Heart right ventricle (tissue), 16 donors: ENCODE measurements around the gene RBP5. TPM values are rescaled to one million over a fixed set of nuclear protein-coding genes. Genes with fewer than 3 reads are reported as not detected.
A peak's percentile ranks its signal among the peaks of the same experiment; 100 is the strongest.

Experiments used
- ATAC-seq, 8 donors: fragments of 200-7000 bp; cut with Tn5 transposase; one replicate each; pipeline ENCODE4 v1.9.1; 2020; ENCODE audit warnings: mild to moderate bottlenecking in 8 of 8, moderate library complexity in 8 of 8, moderate number of reproducible peaks in 1 of 8
- DNase-seq, 2 donors: peaks; one replicate each; pipeline ENCODE4 v3.0.0-alpha.2; 2020
- H3K27ac ChIP-seq, 10 donors: fragments of 200-600 bp; sonication (generic) in 2 of 10; one replicate each; pipeline versions ENCODE4 v1.5.0 to v1.8.0; 2020 to 2022; ENCODE audit warnings: mild to moderate bottlenecking in 3 of 10
- H3K27me3 ChIP-seq, 7 donors: fragments of 200-600 bp; one replicate each; pipeline ENCODE4 v1.8.0; 2021 to 2022; ENCODE audit warnings: mild to moderate bottlenecking in 2 of 7
- H3K36me3 ChIP-seq, 9 donors: fragments of 200-600 bp; sonication (generic) in 1 of 9; one replicate each; pipeline versions ENCODE4 v1.5.0 to v1.8.0; 2020 to 2022; ENCODE audit warnings: mild to moderate bottlenecking in 2 of 9
- H3K4me1 ChIP-seq, 9 donors: fragments of 200-600 bp; sonication (generic) in 1 of 9; one replicate each; pipeline versions ENCODE4 v1.5.0 to v1.8.0; 2020 to 2022; ENCODE audit warnings: mild to moderate bottlenecking in 4 of 9
- H3K4me3 ChIP-seq, 10 donors: fragments of 200-600 bp; sonication (generic) in 2 of 10; one replicate each; pipeline versions ENCODE4 v1.5.0 to v1.8.0; 2020 to 2022; ENCODE audit warnings: mild to moderate bottlenecking in 7 of 10, moderate library complexity in 2 of 10
- H3K9me3 ChIP-seq, 11 donors: fragments of 200-600 bp in 10 of 11; sonication (generic) in 2 of 11; one replicate each; pipeline versions ENCODE4 v1.5.0 to v1.8.0; 2013 to 2022; ENCODE audit warnings: mild to moderate bottlenecking in 2 of 11, control low read depth in 1 of 11, moderate library complexity in 1 of 11
- CTCF ChIP-seq, 9 donors: fragments of 200-600 bp; sonication (generic) in 2 of 9; IDR thresholded peaks; one replicate each; pipeline versions ENCODE4 v1.5.0 to v1.8.0; 2021 to 2022; ENCODE audit warnings: antibody characterized with exemption in 9 of 9, mild to moderate bottlenecking in 5 of 9, moderate library complexity in 1 of 9
- WGBS, 2 donors: extraction: QIAGEN DNeasy Blood & Tissue Kit; methylation state at CpG; one replicate each; pipeline ENCODE4 v1.1.7; 2013; ENCODE audit warnings: inconsistent platforms in 1 of 2; 5-methylcytosine and 5-hydroxymethylcytosine counted together
- intact Hi-C, 10 donors: fragments of 100-400 bp; cut with DNase I; formaldehyde crosslinking; loops; one replicate each; pipeline versions ENCODE4 v1.11.1 to v1.14.2; 2022
- polyA plus RNA-seq, 2 donors: library from polyadenylated mRNA; stranded (reverse); fragments of 200-250 nt; gene quantifications; one replicate each; pipeline ENCODE4 v1.2.3, GENCODE V29; 2013
- total RNA-seq, 10 donors: library from RNA; stranded (reverse); fragmentation: NEBNext Ultra II Directional in 3 of 10; extraction: Animal tissue kit (Norgen Biotek cat#: 25700) in 3 of 10; gene quantifications; one replicate each; pipeline versions ENCODE4 v1.2.1 to v1.2.4, GENCODE V29; 2021 to 2023
- donor health status: Arrhythmogenic right ventricular cardiomyopathy.
- donor health status: ischemic (EF 13 %, LVEDD 7.1; RV severe dilation, severe dysfunction).
- donor health status: healthy with polysubstance abuse.
- donor health status: DM: no; HTN: yes; CAD: no.
- donor health status: DM: no; HTN: no; CAD: no.
- donor health status: ischemic (EF 25% LVEDD 6.9; RV normal size, moderate dysfunction).
- donor health status: ischemic (EF 25% LVEDD 5.7; RV mildly dilated, moderate dysfunction).
- donor health status: healthy.
- donor health status: DM: yes; HTN: yes; CAD: no.
- donor health status: Ischemic cardiomyopathy.
- donor health status: ischemic (EF 35%, LVEDD 5.7; RV mildly dilated, moderate dysfunction).
- donor health status: nonischemic (EF 11% LVEDD 7.7; RV severe dilation, severe dysfunction).
- donor health status: DM: yes; HTN: yes; CAD: no.
- donor health status: PGD.
- donor health status: ischemic (EF 29% LVEDD 5.4; RV normal size, mild dysfunction).
- donor health status: nonischemic (EF 23%, LVEDD 6.1; RV moderate dilation, normal function).

RBP5 gene
- total and polyA plus RNA-seq, 12 donors, result 0.34 to 3.2 (median 0.64) TPM; not detected in 6

GRCh38 chr12:7083125-7083524 is 45.6 kb downstream of the RBP5 start:
- ATAC-seq (no peak), DNase-seq (no peak)
- Histone ChIP-seq H3K4me3 (no peak overlapping the region), H3K27me3 (no peaks in the 10 kb centered on the region), H3K9me3 (no peaks in the 10 kb centered on the region), H3K27ac (no peak overlapping the region), H3K4me1 (peaks cover 0 to 10% (median 0%) of the 10 kb centered on the region in 9 donors), H3K36me3 (peaks cover 0 to 63% (median 4%) of the 10 kb centered on the region in 9 donors)
- intact Hi-C loops, result no loop called here
- TF ChIP-seq CTCF (IDR thresholded peaks at IDR 0.05), result no peak

- ATAC-seq (peak in 1 of 8 donors; percentile 44), DNase-seq (no peak)
- intact Hi-C loops, result no loop called here
- no peaks in the 10 kb centered on the region for H3K27me3 ChIP-seq
- TF ChIP-seq CTCF (IDR thresholded peaks at IDR 0.05), result no peak
- WGBS, 2 donors, result 85 to 92% methylated on average over 14 of the region's 14 CpGs
- peaks cover 0 to 42% (median 4%) of the 10 kb centered on the region in 9 donors for H3K36me3 ChIP-seq
- peaks cover 0 to 10% (median 0%) of the 10 kb centered on the region in 9 donors for H3K4me1 ChIP-seq
- no peak overlapping the region for H3K27ac ChIP-seq
- no peak overlapping the region for H3K4me3 ChIP-seq
- H3K9me3 ChIP-seq, result no peaks in the 10 kb centered on the region
Measured at GRCh38 chr12:7081037-7081436, 47.7 kb downstream of the RBP5 start.

- intact Hi-C loops, result no loop called here
- TF ChIP-seq CTCF (IDR thresholded peaks at IDR 0.05), result no peak
- ATAC-seq, result peak in 3 of 8 donors; percentile 20 to 63 (median 59)
- no peaks in the 10 kb centered on the region for H3K9me3 ChIP-seq
- H3K27me3 ChIP-seq, result no peaks in the 10 kb centered on the region
- DNase-seq, result no peak
- H3K4me1 ChIP-seq, result peaks cover 0 to 10% (median 0%) of the 10 kb centered on the region in 9 donors
- H3K36me3 ChIP-seq, result peaks cover 0 to 37% (median 0%) of the 10 kb centered on the region in 9 donors
- H3K4me3 ChIP-seq, result no peak overlapping the region
- peak overlapping the region in 4 of 10 donors; percentile 23 to 45 (median 35) for H3K27ac ChIP-seq
Measured at GRCh38 chr12:7079826-7080125, 48.9 kb downstream of the RBP5 start.

- no peak for TF ChIP-seq CTCF (IDR thresholded peaks at IDR 0.05)
- H3K36me3 ChIP-seq, result peaks cover 0 to 32% (median 0%) of the 10 kb centered on the region in 9 donors
- H3K27me3 ChIP-seq, result no peaks in the 10 kb centered on the region
- WGBS, 2 donors, result 78 to 81% methylated on average over 4 of the region's 4 CpGs
- intact Hi-C loops, result no loop called here
- no peak for DNase-seq
- H3K4me1 ChIP-seq, result peaks cover 0 to 13% (median 0%) of the 10 kb centered on the region in 9 donors
- no peak overlapping the region for H3K27ac ChIP-seq
- ATAC-seq, result no peak
- no peaks in the 10 kb centered on the region for H3K9me3 ChIP-seq
- no peak overlapping the region for H3K4me3 ChIP-seq
Measured at GRCh38 chr12:7078163-7078562, 50.5 kb downstream of the RBP5 start.
